ENCODE results near the gene SNAI3. TPM values are rescaled to one million over a fixed set of nuclear protein-coding genes. Genes with fewer than 3 reads are reported as not detected.

Gene SNAI3
- total and polyA plus RNA-seq, 2 experiments from 2014 or later = 10.3 to 19.4 TPM

DNA sequence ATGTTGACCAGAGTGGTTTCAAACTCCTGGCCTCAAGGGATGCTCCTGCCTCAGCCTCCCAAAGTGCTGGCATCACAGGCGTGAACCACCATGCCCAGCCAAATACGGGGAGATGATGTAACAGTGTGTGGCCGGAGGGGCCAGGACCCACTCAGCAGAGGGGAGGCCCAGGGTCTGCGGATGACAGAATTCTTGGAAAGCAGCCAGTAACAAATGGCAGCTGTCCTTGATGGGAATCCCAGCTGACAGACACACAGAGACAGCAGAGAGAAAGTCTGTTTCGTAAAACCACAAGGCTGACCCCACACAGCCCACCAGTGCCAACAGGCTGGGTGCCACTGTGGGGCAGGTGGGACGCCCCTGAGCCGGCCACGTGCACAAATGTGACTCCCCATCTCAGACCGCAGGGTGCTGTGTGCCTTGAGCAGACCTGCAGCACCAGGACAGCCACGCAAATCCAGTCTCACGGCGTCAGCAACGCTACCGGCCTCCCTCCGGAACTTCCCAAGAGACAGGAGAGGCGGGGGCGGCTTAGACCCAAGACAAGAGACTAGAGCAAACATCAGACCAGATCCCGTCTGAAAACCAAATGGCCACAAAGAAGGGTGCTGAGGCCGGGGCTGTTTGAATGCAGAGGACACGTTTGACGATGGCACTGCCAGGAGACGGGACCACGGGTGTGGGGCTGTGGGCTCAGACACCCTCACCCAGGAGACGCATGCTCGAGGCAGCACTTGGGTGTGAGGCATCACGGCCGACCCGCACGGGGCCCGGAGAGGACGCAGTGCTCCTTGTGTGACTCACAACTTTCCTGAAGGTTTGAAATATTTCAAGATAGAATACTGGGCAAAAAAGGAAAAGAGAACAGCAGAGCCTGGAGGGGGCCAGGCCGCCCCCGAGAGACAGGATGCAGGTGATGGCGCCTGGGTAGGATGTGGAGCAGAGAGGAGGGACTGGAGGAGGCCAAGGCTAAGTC, 44.6 kb upstream of the SNAI3 start:
- DNase-seq (ENCODE audit: low spot score) = no peak
- peaks cover 9% of the 10 kb centered on the region; the same call in 2 of the 3 replicates for H3K36me3 Mint-ChIP-seq (ENCODE audit: low read depth)

More for the DNA sequence above, 44.6 kb upstream of the SNAI3 start:
- no peaks in the 10 kb centered on the region for H3K9me3 Mint-ChIP-seq
- H4K20me1 ChIP-seq (replicated peaks; ENCODE audit: insufficient read depth) = no peaks in the 10 kb centered on the region
- TF ChIP-seq POLR2AphosphoS5 (IDR thresholded peaks at IDR 0.05; ENCODE audit: low read depth) (no peak), EZH2 (IDR thresholded peaks at IDR 0.05; ENCODE audit: low read depth, unreplicated experiment) (no peak), ZNF331 (CRISPR knock-in tag; IDR thresholded peaks at IDR 0.05; ENCODE audit: low read depth) (no peak), STAT1 (IDR thresholded peaks at IDR 0.05; ENCODE audit: unreplicated experiment) (no peak), NANOG (IDR thresholded peaks at IDR 0.05; ENCODE audit: borderline replicate concordance) (no peak), CREB1 (CRISPR knock-in tag; IDR thresholded peaks at IDR 0.05; ENCODE audit: low read depth) (no peak)
- TF ChIP-seq, protein P1, sequence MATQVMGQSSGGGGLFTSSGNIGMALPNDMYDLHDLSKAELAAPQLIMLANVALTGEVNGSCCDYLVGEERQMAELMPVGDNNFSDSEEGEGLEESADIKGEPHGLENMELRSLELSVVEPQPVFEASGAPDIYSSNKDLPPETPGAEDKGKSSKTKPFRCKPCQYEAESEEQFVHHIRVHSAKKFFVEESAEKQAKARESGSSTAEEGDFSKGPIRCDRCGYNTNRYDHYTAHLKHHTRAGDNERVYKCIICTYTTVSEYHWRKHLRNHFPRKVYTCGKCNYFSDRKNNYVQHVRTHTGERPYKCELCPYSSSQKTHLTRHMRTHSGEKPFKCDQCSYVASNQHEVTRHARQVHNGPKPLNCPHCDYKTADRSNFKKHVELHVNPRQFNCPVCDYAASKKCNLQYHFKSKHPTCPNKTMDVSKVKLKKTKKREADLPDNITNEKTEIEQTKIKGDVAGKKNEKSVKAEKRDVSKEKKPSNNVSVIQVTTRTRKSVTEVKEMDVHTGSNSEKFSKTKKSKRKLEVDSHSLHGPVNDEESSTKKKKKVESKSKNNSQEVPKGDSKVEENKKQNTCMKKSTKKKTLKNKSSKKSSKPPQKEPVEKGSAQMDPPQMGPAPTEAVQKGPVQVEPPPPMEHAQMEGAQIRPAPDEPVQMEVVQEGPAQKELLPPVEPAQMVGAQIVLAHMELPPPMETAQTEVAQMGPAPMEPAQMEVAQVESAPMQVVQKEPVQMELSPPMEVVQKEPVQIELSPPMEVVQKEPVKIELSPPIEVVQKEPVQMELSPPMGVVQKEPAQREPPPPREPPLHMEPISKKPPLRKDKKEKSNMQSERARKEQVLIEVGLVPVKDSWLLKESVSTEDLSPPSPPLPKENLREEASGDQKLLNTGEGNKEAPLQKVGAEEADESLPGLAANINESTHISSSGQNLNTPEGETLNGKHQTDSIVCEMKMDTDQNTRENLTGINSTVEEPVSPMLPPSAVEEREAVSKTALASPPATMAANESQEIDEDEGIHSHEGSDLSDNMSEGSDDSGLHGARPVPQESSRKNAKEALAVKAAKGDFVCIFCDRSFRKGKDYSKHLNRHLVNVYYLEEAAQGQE (IDR thresholded peaks at IDR 0.05; ENCODE audit: unreplicated experiment) = no peak
- TF ChIP-seq, protein P2, sequence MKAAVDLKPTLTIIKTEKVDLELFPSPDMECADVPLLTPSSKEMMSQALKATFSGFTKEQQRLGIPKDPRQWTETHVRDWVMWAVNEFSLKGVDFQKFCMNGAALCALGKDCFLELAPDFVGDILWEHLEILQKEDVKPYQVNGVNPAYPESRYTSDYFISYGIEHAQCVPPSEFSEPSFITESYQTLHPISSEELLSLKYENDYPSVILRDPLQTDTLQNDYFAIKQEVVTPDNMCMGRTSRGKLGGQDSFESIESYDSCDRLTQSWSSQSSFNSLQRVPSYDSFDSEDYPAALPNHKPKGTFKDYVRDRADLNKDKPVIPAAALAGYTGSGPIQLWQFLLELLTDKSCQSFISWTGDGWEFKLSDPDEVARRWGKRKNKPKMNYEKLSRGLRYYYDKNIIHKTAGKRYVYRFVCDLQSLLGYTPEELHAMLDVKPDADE (IDR thresholded peaks at IDR 0.05) = no peak
- TF ChIP-seq, protein P3, sequence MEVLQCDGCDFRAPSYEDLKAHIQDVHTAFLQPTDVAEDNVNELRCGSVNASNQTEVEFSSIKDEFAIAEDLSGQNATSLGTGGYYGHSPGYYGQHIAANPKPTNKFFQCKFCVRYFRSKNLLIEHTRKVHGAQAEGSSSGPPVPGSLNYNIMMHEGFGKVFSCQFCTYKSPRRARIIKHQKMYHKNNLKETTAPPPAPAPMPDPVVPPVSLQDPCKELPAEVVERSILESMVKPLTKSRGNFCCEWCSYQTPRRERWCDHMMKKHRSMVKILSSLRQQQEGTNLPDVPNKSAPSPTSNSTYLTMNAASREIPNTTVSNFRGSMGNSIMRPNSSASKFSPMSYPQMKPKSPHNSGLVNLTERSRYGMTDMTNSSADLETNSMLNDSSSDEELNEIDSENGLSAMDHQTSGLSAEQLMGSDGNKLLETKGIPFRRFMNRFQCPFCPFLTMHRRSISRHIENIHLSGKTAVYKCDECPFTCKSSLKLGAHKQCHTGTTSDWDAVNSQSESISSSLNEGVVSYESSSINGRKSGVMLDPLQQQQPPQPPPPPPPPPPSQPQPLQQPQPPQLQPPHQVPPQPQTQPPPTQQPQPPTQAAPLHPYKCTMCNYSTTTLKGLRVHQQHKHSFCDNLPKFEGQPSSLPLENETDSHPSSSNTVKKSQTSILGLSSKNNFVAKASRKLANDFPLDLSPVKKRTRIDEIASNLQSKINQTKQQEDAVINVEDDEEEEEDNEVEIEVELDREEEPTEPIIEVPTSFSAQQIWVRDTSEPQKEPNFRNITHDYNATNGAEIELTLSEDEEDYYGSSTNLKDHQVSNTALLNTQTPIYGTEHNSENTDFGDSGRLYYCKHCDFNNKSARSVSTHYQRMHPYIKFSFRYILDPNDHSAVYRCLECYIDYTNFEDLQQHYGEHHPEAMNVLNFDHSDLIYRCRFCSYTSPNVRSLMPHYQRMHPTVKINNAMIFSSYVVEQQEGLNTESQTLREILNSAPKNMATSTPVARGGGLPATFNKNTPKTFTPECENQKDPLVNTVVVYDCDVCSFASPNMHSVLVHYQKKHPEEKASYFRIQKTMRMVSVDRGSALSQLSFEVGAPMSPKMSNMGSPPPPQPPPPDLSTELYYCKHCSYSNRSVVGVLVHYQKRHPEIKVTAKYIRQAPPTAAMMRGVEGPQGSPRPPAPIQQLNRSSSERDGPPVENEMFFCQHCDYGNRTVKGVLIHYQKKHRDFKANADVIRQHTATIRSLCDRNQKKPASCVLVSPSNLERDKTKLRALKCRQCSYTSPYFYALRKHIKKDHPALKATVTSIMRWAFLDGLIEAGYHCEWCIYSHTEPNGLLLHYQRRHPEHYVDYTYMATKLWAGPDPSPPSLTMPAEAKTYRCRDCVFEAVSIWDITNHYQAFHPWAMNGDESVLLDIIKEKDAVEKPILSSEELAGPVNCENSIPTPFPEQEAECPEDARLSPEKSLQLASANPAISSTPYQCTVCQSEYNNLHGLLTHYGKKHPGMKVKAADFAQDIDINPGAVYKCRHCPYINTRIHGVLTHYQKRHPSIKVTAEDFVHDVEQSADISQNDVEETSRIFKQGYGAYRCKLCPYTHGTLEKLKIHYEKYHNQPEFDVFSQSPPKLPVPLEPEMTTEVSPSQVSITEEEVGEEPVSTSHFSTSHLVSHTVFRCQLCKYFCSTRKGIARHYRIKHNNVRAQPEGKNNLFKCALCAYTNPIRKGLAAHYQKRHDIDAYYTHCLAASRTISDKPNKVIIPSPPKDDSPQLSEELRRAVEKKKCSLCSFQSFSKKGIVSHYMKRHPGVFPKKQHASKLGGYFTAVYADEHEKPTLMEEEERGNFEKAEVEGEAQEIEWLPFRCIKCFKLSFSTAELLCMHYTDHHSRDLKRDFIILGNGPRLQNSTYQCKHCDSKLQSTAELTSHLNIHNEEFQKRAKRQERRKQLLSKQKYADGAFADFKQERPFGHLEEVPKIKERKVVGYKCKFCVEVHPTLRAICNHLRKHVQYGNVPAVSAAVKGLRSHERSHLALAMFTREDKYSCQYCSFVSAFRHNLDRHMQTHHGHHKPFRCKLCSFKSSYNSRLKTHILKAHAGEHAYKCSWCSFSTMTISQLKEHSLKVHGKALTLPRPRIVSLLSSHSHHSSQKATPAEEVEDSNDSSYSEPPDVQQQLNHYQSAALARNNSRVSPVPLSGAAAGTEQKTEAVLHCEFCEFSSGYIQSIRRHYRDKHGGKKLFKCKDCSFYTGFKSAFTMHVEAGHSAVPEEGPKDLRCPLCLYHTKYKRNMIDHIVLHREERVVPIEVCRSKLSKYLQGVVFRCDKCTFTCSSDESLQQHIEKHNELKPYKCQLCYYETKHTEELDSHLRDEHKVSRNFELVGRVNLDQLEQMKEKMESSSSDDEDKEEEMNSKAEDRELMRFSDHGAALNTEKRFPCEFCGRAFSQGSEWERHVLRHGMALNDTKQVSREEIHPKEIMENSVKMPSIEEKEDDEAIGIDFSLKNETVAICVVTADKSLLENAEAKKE (CRISPR knock-in tag; IDR thresholded peaks at IDR 0.05) = no peak
- ATAC-seq = no peak
- H3K9me2 ChIP-seq (ENCODE audit: insufficient read depth) = no peaks in the 10 kb centered on the region
- no peaks in the 10 kb centered on the region for H3K36me3 ChIP-seq (ENCODE audit: insufficient read depth)
- no peak overlapping the region for H3K4me3 Mint-ChIP-seq
- H3K4me2 ChIP-seq = no peak overlapping the region
- H3K27ac Mint-ChIP-seq = no peak overlapping the region
- no peaks in the 10 kb centered on the region for H3K4me1 ChIP-seq (ENCODE audit: insufficient read depth)
- H2AFZ ChIP-seq = no peak overlapping the region
- no peaks in the 10 kb centered on the region for H3K27me3 ChIP-seq (ENCODE audit: insufficient read depth)
- no peak overlapping the region for H3K4me3 ChIP-seq
- peaks cover 17% of the 10 kb centered on the region for H3K27me3 Mint-ChIP-seq (ENCODE audit: insufficient read depth, low read depth, poor library complexity)
- no peaks in the 10 kb centered on the region for H3F3A ChIP-seq (replicated peaks; ENCODE audit: low read depth)
- no peaks in the 10 kb centered on the region for H3K79me2 ChIP-seq (replicated peaks; ENCODE audit: insufficient read depth)
- H3K27ac ChIP-seq (ENCODE audit: low read depth) = no peak overlapping the region
- no peaks in the 10 kb centered on the region for H3K4me1 Mint-ChIP-seq

Data from GM23338 (cell line).